Measurements from ENCODE around the gene STON2. TPM values are rescaled to one million over a fixed set of nuclear protein-coding genes. Genes with fewer than 3 reads are reported as not detected.

STON2 gene
- total RNA-seq, 1 experiment from 2014 or later = 12.3 TPM

GRCh38 chr14:81331229-81332021, 68.7 kb downstream of the STON2 start:
- H3K27ac ChIP-seq (ENCODE audit: low read length) = no peak overlapping the region
- no peaks in the 10 kb centered on the region for H3K27me3 ChIP-seq (ENCODE audit: low read length)
- H3K79me2 ChIP-seq (ENCODE audit: low read length) = no peaks in the 10 kb centered on the region
- POLR2A ChIA-PET (ENCODE audit: unreplicated experiment) = no interaction called here
- H3K4me1 ChIP-seq (ENCODE audit: insufficient read depth, low read length) = peaks cover 5% of the 10 kb centered on the region
- no peaks in the 10 kb centered on the region for H3K9me2 ChIP-seq (replicated peaks; ENCODE audit: low read length)
- CTCF ChIA-PET = no interaction called here
- H3K4me3 ChIP-seq (ENCODE audit: low read length) = no peak overlapping the region
- no peaks in the 10 kb centered on the region for H3K9me3 ChIP-seq (ENCODE audit: low read length)
- DNase-seq = no peak
- no peak overlapping the region for H3K9ac ChIP-seq (ENCODE audit: low read length)
- no peaks in the 10 kb centered on the region for H3K36me3 ChIP-seq (ENCODE audit: low read depth, low read length)
- H4K20me1 ChIP-seq (ENCODE audit: low read length) = no peaks in the 10 kb centered on the region
- BruUV-seq (replicated peaks) = no TSS peak
- no peaks in the 10 kb centered on the region for H3F3A ChIP-seq (ENCODE audit: low read length, unreplicated experiment)
- intact Hi-C loops (cut with micrococcal nuclease) = no loop called here
- no peak overlapping the region for H2AFZ ChIP-seq (ENCODE audit: low read length)
- peak; percentile 54 for ATAC-seq
- TF ChIP-seq EZH2phosphoT487 (IDR thresholded peaks at IDR 0.05; ENCODE audit: borderline replicate concordance, low read length) = no peak
- TF ChIP-seq CTCF (conservative IDR thresholded peaks at IDR 0.05; ENCODE audit: low read depth, low read length) = no peak
- TF ChIP-seq EZH2 (IDR thresholded peaks at IDR 0.05; ENCODE audit: low read length, unreplicated experiment) = no peak
- H3K4me2 ChIP-seq (ENCODE audit: low read length) = no peak overlapping the region

GRCh38 chr14:81330619-81331122, 69.5 kb downstream of the STON2 start:
- ATAC-seq (no peak), DNase-seq (no peak)
- Histone ChIP-seq H4K20me1 (ENCODE audit: low read length) (no peaks in the 10 kb centered on the region), H3K27ac (ENCODE audit: low read length) (no peak overlapping the region), H3K27me3 (ENCODE audit: low read length) (no peaks in the 10 kb centered on the region), H3K79me2 (ENCODE audit: low read length) (no peaks in the 10 kb centered on the region), H3K9me2 (replicated peaks; ENCODE audit: low read length) (no peaks in the 10 kb centered on the region), H3K4me1 (ENCODE audit: insufficient read depth, low read length) (peaks cover 12% of the 10 kb centered on the region), H3K9me3 (ENCODE audit: low read length) (no peaks in the 10 kb centered on the region), H3F3A (ENCODE audit: low read length, unreplicated experiment) (no peaks in the 10 kb centered on the region), H3K9ac (ENCODE audit: low read length) (no peak overlapping the region), H3K4me2 (ENCODE audit: low read length) (no peak overlapping the region), H2AFZ (ENCODE audit: low read length) (no peak overlapping the region), H3K4me3 (ENCODE audit: low read length) (no peak overlapping the region), H3K36me3 (ENCODE audit: low read depth, low read length) (no peaks in the 10 kb centered on the region)
- POLR2A ChIA-PET (ENCODE audit: unreplicated experiment) = interaction anchor here (0.6 kb wide), 1 partner anchor 70 kb away, joined by 3 read pairs; the partner anchor contains the start of gene STON2
- BruUV-seq (replicated peaks) = no TSS peak
- intact Hi-C loops (cut with micrococcal nuclease) = no loop called here
- CTCF ChIA-PET = interaction anchor here (0.6 kb wide), 1 partner anchor 79 kb away, joined by 3 read pairs; no protein-coding TSS in a partner anchor
- TF ChIP-seq CTCF (conservative IDR thresholded peaks at IDR 0.05; ENCODE audit: low read depth, low read length) = no peak
- TF ChIP-seq EZH2phosphoT487 (IDR thresholded peaks at IDR 0.05; ENCODE audit: borderline replicate concordance, low read length) = no peak
- TF ChIP-seq EZH2 (IDR thresholded peaks at IDR 0.05; ENCODE audit: low read length, unreplicated experiment) = no peak
